HEK293 (cell line): ENCODE measurements around the gene GCNT2.

Experiments used
- CTCF ChIA-PET: fragments of 350-600 bp; formaldehyde crosslinking; extraction: SDS; loops from one replicate; lab custom pipeline; 2021; ENCODE audit warnings: antibody characterized with exemption; lab: Yijun Ruan, JAX
- POLR2A ChIA-PET: fragments of 300-600 bp; formaldehyde crosslinking; extraction: SDS; loops from one replicate; lab custom pipeline; 2020; ENCODE audit warnings: antibody characterized with exemption, inconsistent platforms; lab: Yijun Ruan, JAX
- H3K27ac ChIP-seq: fragments of 200-500 bp; sonication (Bioruptor generic); 2 replicates; pipeline ENCODE4 v1.5.1; 2014; ENCODE audit warnings: low read depth, low read length, control low read depth, inconsistent platforms; ENCODE audit errors: extremely low read depth
- H3K36me3 ChIP-seq, 2 experiments: fragments of 200-500 bp in 1 of 2; sonication (Bioruptor generic) in 1 of 2; 1 replicate in 1 of 2; 2 replicates in 1 of 2; pipeline ENCODE4 v1.5.1; 2014 to 2017; ENCODE audit warnings: inconsistent platforms in 2 of 2, low read length in 2 of 2; ENCODE audit not compliant: control insufficient read depth in 2 of 2, insufficient read depth in 1 of 2
- H3K4me1 ChIP-seq: fragments of 200-500 bp; sonication (Bioruptor generic); 2 replicates; pipeline ENCODE4 v1.5.1; 2014; ENCODE audit warnings: mild to moderate bottlenecking, low read length, inconsistent platforms; ENCODE audit not compliant: control insufficient read depth, insufficient read depth
- H3K4me3 ChIP-seq: 2 replicates; pipeline ENCODE4 v1.5.1; 2011; ENCODE audit warnings: low read depth, mild to moderate bottlenecking, control low read depth, low read length, moderate library complexity
- H3K9me3 ChIP-seq: fragments of 200-500 bp; sonication (Bioruptor generic); 2 replicates; pipeline ENCODE4 v1.5.1; 2014; ENCODE audit warnings: low read depth, low read length, inconsistent platforms; ENCODE audit not compliant: control insufficient read depth, insufficient read depth
- GFI1B ChIP-seq: fragments of 450-650 bp; formaldehyde crosslinking; IDR thresholded peaks from 2 replicates; pipeline ENCODE4 v1.5.1; 2016; ENCODE audit warnings: missing biosample characterization, missing genetic modification characterization
- GLIS1 ChIP-seq: fragments of 450-650 bp; formaldehyde crosslinking; IDR thresholded peaks from 2 replicates; pipeline ENCODE4 v1.5.1; 2016; ENCODE audit warnings: missing biosample characterization, missing genetic modification characterization
- KLF16 ChIP-seq: fragments of 450-650 bp; formaldehyde crosslinking; IDR thresholded peaks from 2 replicates; pipeline ENCODE4 v1.5.1; 2017; ENCODE audit warnings: missing biosample characterization, missing genetic modification characterization
- KLF7 ChIP-seq: fragments of 450-650 bp; formaldehyde crosslinking; IDR thresholded peaks from 2 replicates; pipeline ENCODE4 v1.5.1; 2016; ENCODE audit warnings: missing biosample characterization, missing genetic modification characterization, borderline replicate concordance
- KLF9 ChIP-seq: fragments of 450-650 bp; formaldehyde crosslinking; IDR thresholded peaks from 2 replicates; pipeline ENCODE4 v1.5.1; 2016; ENCODE audit warnings: missing biosample characterization, missing genetic modification characterization, low read depth
- MEIS1 ChIP-seq: sonication (generic); formaldehyde crosslinking; IDR thresholded peaks from 2 replicates; pipeline ENCODE4 v1.8.1; 2022; ENCODE audit warnings: missing genetic modification reagents, mild to moderate bottlenecking, borderline replicate concordance
- PRDM2 ChIP-seq: fragments of 450-650 bp; formaldehyde crosslinking; IDR thresholded peaks from 2 replicates; pipeline ENCODE4 v1.5.1; 2016; ENCODE audit warnings: missing biosample characterization, missing genetic modification characterization, borderline replicate concordance
- SCRT1 ChIP-seq: fragments of 450-650 bp; formaldehyde crosslinking; IDR thresholded peaks from 2 replicates; pipeline ENCODE4 v1.5.1; 2016; ENCODE audit warnings: missing biosample characterization, missing genetic modification characterization, borderline replicate concordance
- YY1 ChIP-seq: fragments of 450-650 bp; formaldehyde crosslinking; IDR thresholded peaks from 2 replicates; pipeline ENCODE4 v1.5.1; 2018; ENCODE audit warnings: missing biosample characterization, missing genetic modification characterization
- ZBTB10 ChIP-seq: fragments of 450-650 bp; formaldehyde crosslinking; IDR thresholded peaks from 2 replicates; pipeline ENCODE4 v1.5.1; 2016; ENCODE audit warnings: missing biosample characterization, missing genetic modification characterization
- ZBTB20 ChIP-seq: fragments of 450-650 bp; formaldehyde crosslinking; IDR thresholded peaks from 2 replicates; pipeline ENCODE4 v1.5.1; 2016; ENCODE audit warnings: missing biosample characterization, missing genetic modification characterization
- ZFP69B ChIP-seq: fragments of 450-650 bp; formaldehyde crosslinking; IDR thresholded peaks from 2 replicates; pipeline ENCODE4 v1.5.1; 2016; ENCODE audit warnings: missing biosample characterization, missing genetic modification characterization
- ZNF10 ChIP-seq: fragments of 450-650 bp; formaldehyde crosslinking; IDR thresholded peaks from 2 replicates; pipeline ENCODE4 v1.5.1; 2017; ENCODE audit warnings: missing biosample characterization, missing genetic modification characterization
- ZNF121 ChIP-seq: fragments of 450-650 bp; formaldehyde crosslinking; IDR thresholded peaks from 2 replicates; pipeline ENCODE4 v1.5.1; 2016; ENCODE audit warnings: missing biosample characterization, missing genetic modification characterization
- ZNF223 ChIP-seq: fragments of 450-650 bp; formaldehyde crosslinking; IDR thresholded peaks from 2 replicates; pipeline ENCODE4 v1.5.1; 2016; ENCODE audit warnings: missing biosample characterization, missing genetic modification characterization
- ZNF248 ChIP-seq: fragments of 450-650 bp; formaldehyde crosslinking; IDR thresholded peaks from 2 replicates; pipeline ENCODE4 v1.5.1; 2017; ENCODE audit warnings: missing biosample characterization, missing genetic modification characterization
- ZNF266 ChIP-seq: fragments of 450-650 bp; formaldehyde crosslinking; IDR thresholded peaks from 2 replicates; pipeline ENCODE4 v1.5.1; 2016; ENCODE audit warnings: missing biosample characterization, missing genetic modification characterization, low read depth
- ZNF280C ChIP-seq: fragments of 450-650 bp; formaldehyde crosslinking; IDR thresholded peaks from 2 replicates; pipeline ENCODE4 v1.5.1; 2016; ENCODE audit warnings: missing biosample characterization, missing genetic modification characterization
- ZNF473 ChIP-seq: fragments of 450-650 bp; formaldehyde crosslinking; IDR thresholded peaks from 2 replicates; pipeline ENCODE4 v1.5.1; 2017; ENCODE audit warnings: missing biosample characterization, missing genetic modification characterization
- ZNF501 ChIP-seq: fragments of 450-650 bp; formaldehyde crosslinking; IDR thresholded peaks from 2 replicates; pipeline ENCODE4 v1.5.1; 2016; ENCODE audit warnings: missing biosample characterization, missing genetic modification characterization
- ZNF514 ChIP-seq: fragments of 450-650 bp; formaldehyde crosslinking; IDR thresholded peaks from 2 replicates; pipeline ENCODE4 v1.5.1; 2016; ENCODE audit warnings: missing biosample characterization, missing genetic modification characterization
- ZNF549 ChIP-seq: fragments of 450-650 bp; IDR thresholded peaks from 2 replicates; pipeline ENCODE4 v1.5.1; 2018; ENCODE audit warnings: missing biosample characterization, missing genetic modification characterization, mild to moderate bottlenecking, inconsistent platforms, moderate library complexity
- ZNF571 ChIP-seq: fragments of 450-650 bp; formaldehyde crosslinking; IDR thresholded peaks from 2 replicates; pipeline ENCODE4 v1.5.0; 2017; ENCODE audit warnings: missing biosample characterization, missing genetic modification characterization
- ZNF623 ChIP-seq: fragments of 450-650 bp; formaldehyde crosslinking; IDR thresholded peaks from 2 replicates; pipeline ENCODE4 v1.5.1; 2016; ENCODE audit warnings: missing biosample characterization, missing genetic modification characterization
- ZNF677 ChIP-seq: fragments of 450-650 bp; IDR thresholded peaks from 2 replicates; pipeline ENCODE4 v1.5.0; 2018; ENCODE audit warnings: missing biosample characterization, mild to moderate bottlenecking, missing genetic modification characterization, moderate library complexity
- ZNF768 ChIP-seq: fragments of 450-650 bp; formaldehyde crosslinking; IDR thresholded peaks from 2 replicates; pipeline ENCODE4 v1.5.1; 2018; ENCODE audit warnings: missing biosample characterization, mild to moderate bottlenecking, missing genetic modification characterization

The GCNT2 gene

GRCh38 chr6:10520468-10520867 lies 683 bp upstream of the GCNT2 start:
- ChIA-PET CTCF (interaction anchor here (0.7 to 1.9 kb wide), 5 partner anchors 9 to 255 kb away, joined by 3 to 12 read pairs (median 3); no protein-coding TSS in a partner anchor), POLR2A (interaction anchor here (0.9 to 2.6 kb wide), 8 partner anchors 9 to 366 kb away, joined by 3 to 12 read pairs (median 4); partner anchors contain the start of genes C6orf52, PAK1IP1, SYCP2L and TMEM14B)
- Histone ChIP-seq H3K9me3 (no peaks in the 10 kb centered on the region), H3K27ac (peak overlapping the region; percentile 58), H3K36me3 (no peaks in the 10 kb centered on the region), H3K4me3 (no peak overlapping the region), H3K4me1 (peaks cover 11% of the 10 kb centered on the region)
- no peak for TF ChIP-seq ZBTB20 (tag by site-specific recombination)
- TF ChIP-seq KLF16 (tag by site-specific recombination), result no peak
- TF ChIP-seq KLF9 (tag by site-specific recombination), result no peak
- no peak for TF ChIP-seq ZNF266 (tag by site-specific recombination)
- no peak for TF ChIP-seq ZBTB10
- TF ChIP-seq MEIS1 (CRISPR knock-in tag), result no peak
- no peak for TF ChIP-seq ZNF121
- TF ChIP-seq ZNF248 (tag by site-specific recombination), result no peak
- TF ChIP-seq ZNF514 (tag by site-specific recombination), result no peak
- TF ChIP-seq PRDM2 (tag by site-specific recombination), result no peak
- no peak for TF ChIP-seq ZNF623
- TF ChIP-seq ZNF571 (tag by site-specific recombination), result no peak
- no peak for TF ChIP-seq ZNF10 (tag by site-specific recombination)
- no peak for TF ChIP-seq ZNF223 (tag by site-specific recombination)
- no peak for TF ChIP-seq GLIS1 (tag by site-specific recombination)
- no peak for TF ChIP-seq ZFP69B (tag by site-specific recombination)

GRCh38 chr6:10522929-10523573 lies 1.9 kb downstream of the GCNT2 start:
- CTCF ChIA-PET, result interaction anchor here (0.7 to 1.8 kb wide), 4 partner anchors 12 to 793 kb away, joined by 3 to 8 read pairs (median 4); no protein-coding TSS in a partner anchor
- Histone ChIP-seq H3K36me3 (no peaks in the 10 kb centered on the region), H3K4me1 (peaks cover 15% of the 10 kb centered on the region), H3K9me3 (no peaks in the 10 kb centered on the region), H3K27ac (no peak overlapping the region), H3K4me3 (no peak overlapping the region)
- POLR2A ChIA-PET, result interaction anchor here (0.6 to 2.6 kb wide), 2 partner anchors 225 to 472 kb away, joined by 4 to 7 read pairs; partner anchors contain the start of gene TMEM14B
- TF ChIP-seq ZNF677 (tag by site-specific recombination), result no peak
- TF ChIP-seq ZNF768, result no peak
- TF ChIP-seq GFI1B, result no peak
- no peak for TF ChIP-seq ZNF473 (tag by site-specific recombination)
- TF ChIP-seq ZNF501 (tag by site-specific recombination), result no peak
- no peak for TF ChIP-seq KLF7 (tag by site-specific recombination)
- TF ChIP-seq SCRT1 (tag by site-specific recombination), result no peak
- no peak for TF ChIP-seq ZNF280C (tag by site-specific recombination)
- no peak for TF ChIP-seq YY1 (tag by site-specific recombination)
- TF ChIP-seq ZNF549 (tag by site-specific recombination), result no peak
